Subcutaneous preadipocyte (primary cell): ENCODE measurements around the gene BBS9. TPM values are rescaled to one million over a fixed set of nuclear protein-coding genes. Genes with fewer than 3 reads are reported as not detected.

Experiments
- small RNA-seq: library from RNA; depleted of rRNA; stranded (forward); fragments of <200 nt; gene quantifications from one replicate; pipeline ENCODE3, GENCODE V24; 2012
- total RNA-seq: library from RNA; depleted of rRNA; stranded (reverse); fragments of >200 nt; gene quantifications from 2 replicates; pipeline ENCODE4 v1.2.3, GENCODE V29; 2012

Gene BBS9
- 19.4 and 24.3 TPM in 2 replicates for total RNA-seq

GRCh38 chr7:33128990-33129805 is at the start of gene BBS9:
Gene BBS9 (plus strand): TSS chr7:33129564. CDS start chr7:33146253, 16,689 bp downstream.

GRCh38 chr7:33109005-33109757 is 20.2 kb upstream of the BBS9 start, which contains the start of gene RP9:
Gene RP9 (minus strand): TSS chr7:33109404. CDS start chr7:33109372, 32 bp downstream.

Small RNAs within 50 kb of the gene (small RNA-seq; reads per million reads assigned to genes)
- gene AC007312.1 (not detected), gene AC074338.1 (0.16 reads per million), gene RNA5SP229 (not detected)

Other genes with a start within 250 kb of the BBS9 start
- 25.0 and 34.4 TPM in 2 replicates for gene KBTBD2, start 237.8 kb upstream of the BBS9 start, total RNA-seq
- gene FKBP9, start 172.1 kb upstream of the BBS9 start, total RNA-seq, result 159 and 248 TPM in 2 replicates
- gene NT5C3A, start 66.8 kb upstream of the BBS9 start, total RNA-seq, result 16.5 and 19.7 TPM in 2 replicates
- 3.7 and 7.6 TPM in 2 replicates for gene RP9, start 20.2 kb upstream of the BBS9 start, total RNA-seq